Retinal pigment epithelial cell (primary cell): Measurements from ENCODE around the gene RNF225.
A peak's percentile ranks its signal among the peaks of the same experiment; 100 is the strongest.
"Not testable (repeated sequence)": the region's sequence is repeated elsewhere in the genome, so short reads cannot be mapped to it uniquely, and the experiment has no call there.

Source experiments
- DNase-seq: peaks from one replicate; pipeline ENCODE4 v3.0.0-alpha.2; 2010; ENCODE audit warnings: low read depth
- H3K4me3 ChIP-seq: 2 replicates; pipeline ENCODE4 v1.5.1; 2011; ENCODE audit warnings: mild to moderate bottlenecking, low read length, control low read depth, moderate library complexity
- CTCF ChIP-seq: conservative IDR thresholded peaks from 2 replicates; pipeline ENCODE4 v1.5.1; 2011; ENCODE audit warnings: low read depth, low read length, control low read depth, inconsistent platforms

RNF225 gene

GRCh38 chr19:58400916-58401839, 5.7 kb downstream of the RNF225 start:
- peak; percentile 97 for DNase-seq

GRCh38 chr19:58401840-58402421, 6.5 kb downstream of the RNF225 start:
- no peak for DNase-seq
- peak overlapping the region; percentile 76 for H3K4me3 ChIP-seq
- TF ChIP-seq CTCF = no peak

More at GRCh38 chr19:58400916-58401839, 5.7 kb downstream of the RNF225 start:
- TF ChIP-seq CTCF = peak; percentile 2
- peak overlapping the region; percentile 76 for H3K4me3 ChIP-seq

- DNase-seq, H3K4me3 ChIP-seq: not testable (repeated sequence)
These were observed 8.5 kb downstream of the RNF225 start for GRCh38 chr19:58403920-58404478.

- DNase-seq = no peak
- H3K4me3 ChIP-seq = peak overlapping the region; percentile 88
- peak; percentile 46 for TF ChIP-seq CTCF
These were observed 11.6 kb downstream of the RNF225 start for GRCh38 chr19:58406818-58407657.

- peak overlapping the region; percentile 88 for H3K4me3 ChIP-seq
- no peak for DNase-seq
- TF ChIP-seq CTCF = no peak
These were observed 12.2 kb downstream of the RNF225 start for GRCh38 chr19:58407658-58408151.

- peak; percentile 13 for TF ChIP-seq CTCF
- peak; percentile 74 for DNase-seq
- peak within 1 kb of the TSS; percentile 88 for H3K4me3 ChIP-seq
These were observed 12.9 kb downstream of the RNF225 start, which contains the start of gene ZNF584 for GRCh38 chr19:58408152-58409009. ZNF584 (plus strand) TSS chr19:58408649; CDS start chr19:58409148, 499 bp downstream.
